ENCODE data around the gene RPE65. TPM values are rescaled to one million over a fixed set of nuclear protein-coding genes. Genes with fewer than 3 reads are reported as not detected.
A peak's percentile ranks its signal among the peaks of the same experiment; 100 is the strongest.
"Not testable (repeated sequence)": the region's sequence is repeated elsewhere in the genome, so short reads cannot be mapped to it uniquely, and the experiment has no call there.

Gene RPE65
- total RNA-seq, 4 donors from 2014 or later = not detected

GRCh38 chr1:68385798-68386524 is 63.8 kb downstream of the RPE65 start:
- H3K4me3 ChIP-seq, H3K36me3 ChIP-seq, ATAC-seq, H3K27me3 ChIP-seq, H3K27ac ChIP-seq, H3K9me3 ChIP-seq: not testable (repeated sequence)
- WGBS, 2 donors (ENCODE audit: low coverage in 1 of 2) = 67 to 94% methylated on average over 3 to 8 of the region's 10 CpGs
- H3K4me1 ChIP-seq = peaks cover 0 to 14% (median 0%) of the 10 kb centered on the region in 3 donors

DNA sequence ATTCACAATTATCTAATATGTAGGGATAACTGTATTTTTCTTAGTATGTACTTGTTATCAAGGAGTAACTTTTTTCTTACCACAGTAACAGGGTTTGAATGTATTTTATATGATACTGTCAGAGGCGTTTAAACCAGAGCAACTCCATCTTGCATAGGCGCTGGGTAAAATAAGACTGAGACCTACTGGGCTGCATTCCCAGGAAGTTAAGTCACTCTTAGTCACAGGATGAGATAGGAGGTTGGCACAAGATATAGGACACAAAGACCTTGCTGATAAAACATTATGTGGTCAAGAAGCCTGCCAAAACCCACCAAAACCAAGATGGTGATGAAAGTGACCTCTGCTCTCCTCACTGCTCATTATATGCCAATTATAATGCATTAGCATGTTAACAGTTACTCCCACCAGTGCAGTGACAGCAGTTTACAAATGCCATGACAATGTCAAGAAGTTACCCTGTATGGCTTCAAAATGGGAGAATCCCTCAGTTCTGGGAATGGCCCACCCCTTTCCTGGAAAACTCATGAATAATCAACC is 64.8 kb downstream of the RPE65 start:
- WGBS, 2 donors (ENCODE audit: low coverage in 1 of 2) = 68 to 81% methylated on average over 2 of the region's 2 CpGs
- H3K4me3 ChIP-seq = no peak overlapping the region
- no peaks in the 10 kb centered on the region for H3K36me3 ChIP-seq
- TF ChIP-seq, protein P1, sequence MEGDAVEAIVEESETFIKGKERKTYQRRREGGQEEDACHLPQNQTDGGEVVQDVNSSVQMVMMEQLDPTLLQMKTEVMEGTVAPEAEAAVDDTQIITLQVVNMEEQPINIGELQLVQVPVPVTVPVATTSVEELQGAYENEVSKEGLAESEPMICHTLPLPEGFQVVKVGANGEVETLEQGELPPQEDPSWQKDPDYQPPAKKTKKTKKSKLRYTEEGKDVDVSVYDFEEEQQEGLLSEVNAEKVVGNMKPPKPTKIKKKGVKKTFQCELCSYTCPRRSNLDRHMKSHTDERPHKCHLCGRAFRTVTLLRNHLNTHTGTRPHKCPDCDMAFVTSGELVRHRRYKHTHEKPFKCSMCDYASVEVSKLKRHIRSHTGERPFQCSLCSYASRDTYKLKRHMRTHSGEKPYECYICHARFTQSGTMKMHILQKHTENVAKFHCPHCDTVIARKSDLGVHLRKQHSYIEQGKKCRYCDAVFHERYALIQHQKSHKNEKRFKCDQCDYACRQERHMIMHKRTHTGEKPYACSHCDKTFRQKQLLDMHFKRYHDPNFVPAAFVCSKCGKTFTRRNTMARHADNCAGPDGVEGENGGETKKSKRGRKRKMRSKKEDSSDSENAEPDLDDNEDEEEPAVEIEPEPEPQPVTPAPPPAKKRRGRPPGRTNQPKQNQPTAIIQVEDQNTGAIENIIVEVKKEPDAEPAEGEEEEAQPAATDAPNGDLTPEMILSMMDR (IDR thresholded peaks at IDR 0.05) = no peak
- TF ChIP-seq POLR2A (IDR thresholded peaks at IDR 0.05) = no peak
- TF ChIP-seq POLR2AphosphoS5 (IDR thresholded peaks at IDR 0.05) = no peak
- H3K27me3 ChIP-seq = no peaks in the 10 kb centered on the region
- peaks cover 0 to 14% (median 0%) of the 10 kb centered on the region in 3 donors for H3K4me1 ChIP-seq
- peak overlapping the region in 1 of 4 donors; percentile 59 for H3K27ac ChIP-seq
- H3K9me3 ChIP-seq = no peaks in the 10 kb centered on the region
- ATAC-seq = no peak

GRCh38 chr1:68384321-68384813 is 65.4 kb downstream of the RPE65 start:
- Histone ChIP-seq H3K4me3 (no peak overlapping the region), H3K36me3 (no peaks in the 10 kb centered on the region), H3K9me3 (no peaks in the 10 kb centered on the region), H3K27ac (peak overlapping the region in 2 of 4 donors; percentile 48 to 59), H3K27me3 (no peaks in the 10 kb centered on the region), H3K4me1 (peaks cover 0 to 14% (median 0%) of the 10 kb centered on the region in 3 donors)
- 24 to 33% methylated on average over 1 to 2 of the region's 2 CpGs for WGBS, 2 donors (ENCODE audit: low coverage in 1 of 2)
- TF ChIP-seq EP300 (IDR thresholded peaks at IDR 0.05) (no peak), POLR2AphosphoS5 (IDR thresholded peaks at IDR 0.05) (peak; percentile 95), POLR2A (IDR thresholded peaks at IDR 0.05) (no peak)
- TF ChIP-seq, protein P1 (IDR thresholded peaks at IDR 0.05) = peak in 3 of 4 experiments; percentile 25 to 40 (median 32)
- peak; percentile 89 for ATAC-seq

DNA sequence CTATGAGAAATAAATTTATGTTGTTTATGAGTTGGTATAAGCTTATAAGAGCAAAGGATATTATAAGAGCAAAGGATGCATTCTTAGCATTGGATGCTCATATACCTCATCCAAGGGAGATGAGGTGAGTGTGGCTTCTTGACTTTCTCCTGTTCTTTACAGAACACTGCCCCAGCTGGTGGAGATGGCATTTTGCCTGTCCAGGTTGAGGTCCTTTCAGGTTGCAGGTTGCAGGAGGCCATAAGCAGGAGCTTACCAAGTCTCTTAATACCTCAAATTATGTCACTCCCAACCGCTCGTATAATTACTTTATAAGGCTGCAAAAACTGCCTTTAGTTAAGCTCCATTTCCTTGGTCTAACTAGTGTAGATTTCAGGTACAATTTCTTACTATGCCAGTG is 66.7 kb downstream of the RPE65 start:
- no peak for ATAC-seq
- no peaks in the 10 kb centered on the region for H3K36me3 ChIP-seq
- WGBS, 2 donors (ENCODE audit: low coverage in 1 of 2) = 93 to 100% methylated on average over 2 of the region's 2 CpGs
- no peaks in the 10 kb centered on the region for H3K27me3 ChIP-seq
- no peaks in the 10 kb centered on the region for H3K9me3 ChIP-seq
- no peak overlapping the region for H3K4me3 ChIP-seq
- H3K27ac ChIP-seq = no peak overlapping the region
- H3K4me1 ChIP-seq = peaks cover 0 to 14% (median 0%) of the 10 kb centered on the region in 3 donors
- TF ChIP-seq, protein P1 (IDR thresholded peaks at IDR 0.05) = no peak
- TF ChIP-seq POLR2A (IDR thresholded peaks at IDR 0.05) (no peak), EP300 (IDR thresholded peaks at IDR 0.05) (no peak), POLR2AphosphoS5 (IDR thresholded peaks at IDR 0.05) (no peak)

GRCh38 chr1:68379085-68379478 is 70.7 kb downstream of the RPE65 start:
- Histone ChIP-seq H3K36me3 (no peaks in the 10 kb centered on the region), H3K27me3 (no peaks in the 10 kb centered on the region), H3K27ac (no peak overlapping the region), H3K4me1 (peaks cover 0 to 11% (median 3%) of the 10 kb centered on the region in 3 donors), H3K9me3 (no peaks in the 10 kb centered on the region), H3K4me3 (no peak overlapping the region)
- TF ChIP-seq EP300 (IDR thresholded peaks at IDR 0.05) (no peak), POLR2A (IDR thresholded peaks at IDR 0.05) (no peak)
- TF ChIP-seq, protein P1 (IDR thresholded peaks at IDR 0.05) = no peak
- no peak for ATAC-seq

Small RNA genes within 50 kb of the gene (small RNA-seq; reads per million reads assigned to genes)
- gene AL139413.1 = 0 reads per million in 4 donors

Other genes starting within 250 kb of the RPE65 start
- 100 to 1,000 TPM; 120 to 280 (median 263) TPM for gene WLS, start 217.4 kb downstream of the RPE65 start, total RNA-seq
- gene DEPDC1, start 47.1 kb upstream of the RPE65 start, total RNA-seq = under 1 TPM in 1 of 4 donors, not detected in 3; 0.25 TPM